Measurements from ENCODE around the gene IL1RAPL1.

DNA sequence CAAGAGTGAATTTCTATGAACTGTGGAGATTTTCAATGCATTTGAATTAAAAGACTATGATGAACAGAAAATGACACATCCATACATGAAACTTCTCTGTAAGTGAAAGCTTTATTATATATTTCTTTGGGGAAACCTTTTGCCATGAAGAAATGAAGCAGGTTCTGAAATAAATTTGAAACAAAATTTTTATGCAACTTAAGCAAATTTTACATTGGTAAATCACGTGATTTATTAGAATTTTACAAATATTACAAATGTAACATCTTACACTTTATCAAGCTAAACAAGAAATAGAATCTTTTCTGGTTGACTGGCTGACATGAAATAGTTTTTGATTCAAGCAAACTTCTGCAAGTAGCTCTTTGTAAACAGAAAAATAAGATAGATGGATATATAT lies 131.2 kb downstream of the IL1RAPL1 start:
- TF ChIP-seq, protein P1, sequence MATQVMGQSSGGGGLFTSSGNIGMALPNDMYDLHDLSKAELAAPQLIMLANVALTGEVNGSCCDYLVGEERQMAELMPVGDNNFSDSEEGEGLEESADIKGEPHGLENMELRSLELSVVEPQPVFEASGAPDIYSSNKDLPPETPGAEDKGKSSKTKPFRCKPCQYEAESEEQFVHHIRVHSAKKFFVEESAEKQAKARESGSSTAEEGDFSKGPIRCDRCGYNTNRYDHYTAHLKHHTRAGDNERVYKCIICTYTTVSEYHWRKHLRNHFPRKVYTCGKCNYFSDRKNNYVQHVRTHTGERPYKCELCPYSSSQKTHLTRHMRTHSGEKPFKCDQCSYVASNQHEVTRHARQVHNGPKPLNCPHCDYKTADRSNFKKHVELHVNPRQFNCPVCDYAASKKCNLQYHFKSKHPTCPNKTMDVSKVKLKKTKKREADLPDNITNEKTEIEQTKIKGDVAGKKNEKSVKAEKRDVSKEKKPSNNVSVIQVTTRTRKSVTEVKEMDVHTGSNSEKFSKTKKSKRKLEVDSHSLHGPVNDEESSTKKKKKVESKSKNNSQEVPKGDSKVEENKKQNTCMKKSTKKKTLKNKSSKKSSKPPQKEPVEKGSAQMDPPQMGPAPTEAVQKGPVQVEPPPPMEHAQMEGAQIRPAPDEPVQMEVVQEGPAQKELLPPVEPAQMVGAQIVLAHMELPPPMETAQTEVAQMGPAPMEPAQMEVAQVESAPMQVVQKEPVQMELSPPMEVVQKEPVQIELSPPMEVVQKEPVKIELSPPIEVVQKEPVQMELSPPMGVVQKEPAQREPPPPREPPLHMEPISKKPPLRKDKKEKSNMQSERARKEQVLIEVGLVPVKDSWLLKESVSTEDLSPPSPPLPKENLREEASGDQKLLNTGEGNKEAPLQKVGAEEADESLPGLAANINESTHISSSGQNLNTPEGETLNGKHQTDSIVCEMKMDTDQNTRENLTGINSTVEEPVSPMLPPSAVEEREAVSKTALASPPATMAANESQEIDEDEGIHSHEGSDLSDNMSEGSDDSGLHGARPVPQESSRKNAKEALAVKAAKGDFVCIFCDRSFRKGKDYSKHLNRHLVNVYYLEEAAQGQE (IDR thresholded peaks at IDR 0.05; ENCODE audit: unreplicated experiment) = no peak
- TF ChIP-seq EZH2phosphoT487 (IDR thresholded peaks at IDR 0.05; ENCODE audit: unreplicated experiment) (no peak), CREB1 (CRISPR knock-in tag; IDR thresholded peaks at IDR 0.05; ENCODE audit: low read depth) (no peak), JUNB (IDR thresholded peaks at IDR 0.05; ENCODE audit: unreplicated experiment) (no peak), POLR2AphosphoS5 (IDR thresholded peaks at IDR 0.05; ENCODE audit: low read depth) (no peak), EZH2 (IDR thresholded peaks at IDR 0.05; ENCODE audit: low read depth, unreplicated experiment) (no peak), NANOG (IDR thresholded peaks at IDR 0.05; ENCODE audit: borderline replicate concordance) (no peak), ZNF114 (CRISPR knock-in tag; IDR thresholded peaks at IDR 0.05) (no peak), ZNF331 (CRISPR knock-in tag; IDR thresholded peaks at IDR 0.05; ENCODE audit: low read depth) (no peak), STAT1 (IDR thresholded peaks at IDR 0.05; ENCODE audit: unreplicated experiment) (no peak)
- TF ChIP-seq, protein P2, sequence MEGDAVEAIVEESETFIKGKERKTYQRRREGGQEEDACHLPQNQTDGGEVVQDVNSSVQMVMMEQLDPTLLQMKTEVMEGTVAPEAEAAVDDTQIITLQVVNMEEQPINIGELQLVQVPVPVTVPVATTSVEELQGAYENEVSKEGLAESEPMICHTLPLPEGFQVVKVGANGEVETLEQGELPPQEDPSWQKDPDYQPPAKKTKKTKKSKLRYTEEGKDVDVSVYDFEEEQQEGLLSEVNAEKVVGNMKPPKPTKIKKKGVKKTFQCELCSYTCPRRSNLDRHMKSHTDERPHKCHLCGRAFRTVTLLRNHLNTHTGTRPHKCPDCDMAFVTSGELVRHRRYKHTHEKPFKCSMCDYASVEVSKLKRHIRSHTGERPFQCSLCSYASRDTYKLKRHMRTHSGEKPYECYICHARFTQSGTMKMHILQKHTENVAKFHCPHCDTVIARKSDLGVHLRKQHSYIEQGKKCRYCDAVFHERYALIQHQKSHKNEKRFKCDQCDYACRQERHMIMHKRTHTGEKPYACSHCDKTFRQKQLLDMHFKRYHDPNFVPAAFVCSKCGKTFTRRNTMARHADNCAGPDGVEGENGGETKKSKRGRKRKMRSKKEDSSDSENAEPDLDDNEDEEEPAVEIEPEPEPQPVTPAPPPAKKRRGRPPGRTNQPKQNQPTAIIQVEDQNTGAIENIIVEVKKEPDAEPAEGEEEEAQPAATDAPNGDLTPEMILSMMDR (conservative IDR thresholded peaks at IDR 0.05; ENCODE audit: low read depth in 2 of 2) = no peak
- TF ChIP-seq, protein P3, sequence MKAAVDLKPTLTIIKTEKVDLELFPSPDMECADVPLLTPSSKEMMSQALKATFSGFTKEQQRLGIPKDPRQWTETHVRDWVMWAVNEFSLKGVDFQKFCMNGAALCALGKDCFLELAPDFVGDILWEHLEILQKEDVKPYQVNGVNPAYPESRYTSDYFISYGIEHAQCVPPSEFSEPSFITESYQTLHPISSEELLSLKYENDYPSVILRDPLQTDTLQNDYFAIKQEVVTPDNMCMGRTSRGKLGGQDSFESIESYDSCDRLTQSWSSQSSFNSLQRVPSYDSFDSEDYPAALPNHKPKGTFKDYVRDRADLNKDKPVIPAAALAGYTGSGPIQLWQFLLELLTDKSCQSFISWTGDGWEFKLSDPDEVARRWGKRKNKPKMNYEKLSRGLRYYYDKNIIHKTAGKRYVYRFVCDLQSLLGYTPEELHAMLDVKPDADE (IDR thresholded peaks at IDR 0.05) = no peak
- TF ChIP-seq, protein P4, sequence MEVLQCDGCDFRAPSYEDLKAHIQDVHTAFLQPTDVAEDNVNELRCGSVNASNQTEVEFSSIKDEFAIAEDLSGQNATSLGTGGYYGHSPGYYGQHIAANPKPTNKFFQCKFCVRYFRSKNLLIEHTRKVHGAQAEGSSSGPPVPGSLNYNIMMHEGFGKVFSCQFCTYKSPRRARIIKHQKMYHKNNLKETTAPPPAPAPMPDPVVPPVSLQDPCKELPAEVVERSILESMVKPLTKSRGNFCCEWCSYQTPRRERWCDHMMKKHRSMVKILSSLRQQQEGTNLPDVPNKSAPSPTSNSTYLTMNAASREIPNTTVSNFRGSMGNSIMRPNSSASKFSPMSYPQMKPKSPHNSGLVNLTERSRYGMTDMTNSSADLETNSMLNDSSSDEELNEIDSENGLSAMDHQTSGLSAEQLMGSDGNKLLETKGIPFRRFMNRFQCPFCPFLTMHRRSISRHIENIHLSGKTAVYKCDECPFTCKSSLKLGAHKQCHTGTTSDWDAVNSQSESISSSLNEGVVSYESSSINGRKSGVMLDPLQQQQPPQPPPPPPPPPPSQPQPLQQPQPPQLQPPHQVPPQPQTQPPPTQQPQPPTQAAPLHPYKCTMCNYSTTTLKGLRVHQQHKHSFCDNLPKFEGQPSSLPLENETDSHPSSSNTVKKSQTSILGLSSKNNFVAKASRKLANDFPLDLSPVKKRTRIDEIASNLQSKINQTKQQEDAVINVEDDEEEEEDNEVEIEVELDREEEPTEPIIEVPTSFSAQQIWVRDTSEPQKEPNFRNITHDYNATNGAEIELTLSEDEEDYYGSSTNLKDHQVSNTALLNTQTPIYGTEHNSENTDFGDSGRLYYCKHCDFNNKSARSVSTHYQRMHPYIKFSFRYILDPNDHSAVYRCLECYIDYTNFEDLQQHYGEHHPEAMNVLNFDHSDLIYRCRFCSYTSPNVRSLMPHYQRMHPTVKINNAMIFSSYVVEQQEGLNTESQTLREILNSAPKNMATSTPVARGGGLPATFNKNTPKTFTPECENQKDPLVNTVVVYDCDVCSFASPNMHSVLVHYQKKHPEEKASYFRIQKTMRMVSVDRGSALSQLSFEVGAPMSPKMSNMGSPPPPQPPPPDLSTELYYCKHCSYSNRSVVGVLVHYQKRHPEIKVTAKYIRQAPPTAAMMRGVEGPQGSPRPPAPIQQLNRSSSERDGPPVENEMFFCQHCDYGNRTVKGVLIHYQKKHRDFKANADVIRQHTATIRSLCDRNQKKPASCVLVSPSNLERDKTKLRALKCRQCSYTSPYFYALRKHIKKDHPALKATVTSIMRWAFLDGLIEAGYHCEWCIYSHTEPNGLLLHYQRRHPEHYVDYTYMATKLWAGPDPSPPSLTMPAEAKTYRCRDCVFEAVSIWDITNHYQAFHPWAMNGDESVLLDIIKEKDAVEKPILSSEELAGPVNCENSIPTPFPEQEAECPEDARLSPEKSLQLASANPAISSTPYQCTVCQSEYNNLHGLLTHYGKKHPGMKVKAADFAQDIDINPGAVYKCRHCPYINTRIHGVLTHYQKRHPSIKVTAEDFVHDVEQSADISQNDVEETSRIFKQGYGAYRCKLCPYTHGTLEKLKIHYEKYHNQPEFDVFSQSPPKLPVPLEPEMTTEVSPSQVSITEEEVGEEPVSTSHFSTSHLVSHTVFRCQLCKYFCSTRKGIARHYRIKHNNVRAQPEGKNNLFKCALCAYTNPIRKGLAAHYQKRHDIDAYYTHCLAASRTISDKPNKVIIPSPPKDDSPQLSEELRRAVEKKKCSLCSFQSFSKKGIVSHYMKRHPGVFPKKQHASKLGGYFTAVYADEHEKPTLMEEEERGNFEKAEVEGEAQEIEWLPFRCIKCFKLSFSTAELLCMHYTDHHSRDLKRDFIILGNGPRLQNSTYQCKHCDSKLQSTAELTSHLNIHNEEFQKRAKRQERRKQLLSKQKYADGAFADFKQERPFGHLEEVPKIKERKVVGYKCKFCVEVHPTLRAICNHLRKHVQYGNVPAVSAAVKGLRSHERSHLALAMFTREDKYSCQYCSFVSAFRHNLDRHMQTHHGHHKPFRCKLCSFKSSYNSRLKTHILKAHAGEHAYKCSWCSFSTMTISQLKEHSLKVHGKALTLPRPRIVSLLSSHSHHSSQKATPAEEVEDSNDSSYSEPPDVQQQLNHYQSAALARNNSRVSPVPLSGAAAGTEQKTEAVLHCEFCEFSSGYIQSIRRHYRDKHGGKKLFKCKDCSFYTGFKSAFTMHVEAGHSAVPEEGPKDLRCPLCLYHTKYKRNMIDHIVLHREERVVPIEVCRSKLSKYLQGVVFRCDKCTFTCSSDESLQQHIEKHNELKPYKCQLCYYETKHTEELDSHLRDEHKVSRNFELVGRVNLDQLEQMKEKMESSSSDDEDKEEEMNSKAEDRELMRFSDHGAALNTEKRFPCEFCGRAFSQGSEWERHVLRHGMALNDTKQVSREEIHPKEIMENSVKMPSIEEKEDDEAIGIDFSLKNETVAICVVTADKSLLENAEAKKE (CRISPR knock-in tag; IDR thresholded peaks at IDR 0.05) = no peak

Data from GM23338 (cell line).